HEK293 (cell line): Measurements from ENCODE around the gene AGAP5.
A peak's percentile ranks its signal among the peaks of the same experiment; 100 is the strongest.

Experiments used
- SP2 ChIP-seq: fragments of 450-650 bp; formaldehyde crosslinking; IDR thresholded peaks from 2 replicates; pipeline ENCODE4 v1.5.1; 2016; ENCODE audit warnings: missing biosample characterization, missing genetic modification characterization
- SP3 ChIP-seq: fragments of 450-650 bp; formaldehyde crosslinking; IDR thresholded peaks from 2 replicates; pipeline ENCODE4 v1.5.1; 2016; ENCODE audit warnings: missing biosample characterization, missing genetic modification characterization
- SP7 ChIP-seq: fragments of 450-650 bp; formaldehyde crosslinking; IDR thresholded peaks from 2 replicates; pipeline ENCODE4 v1.5.1; 2016; ENCODE audit warnings: missing biosample characterization, missing genetic modification characterization
- ZBTB48 ChIP-seq: fragments of 450-650 bp; formaldehyde crosslinking; IDR thresholded peaks from 2 replicates; pipeline ENCODE4 v1.5.1; 2016; ENCODE audit warnings: missing biosample characterization, missing genetic modification characterization
- ZFP37 ChIP-seq: fragments of 450-650 bp; formaldehyde crosslinking; IDR thresholded peaks from 2 replicates; pipeline ENCODE4 v1.5.1; 2016; ENCODE audit warnings: missing biosample characterization, missing genetic modification characterization
- ZNF121 ChIP-seq: fragments of 450-650 bp; formaldehyde crosslinking; IDR thresholded peaks from 2 replicates; pipeline ENCODE4 v1.5.1; 2016; ENCODE audit warnings: missing biosample characterization, missing genetic modification characterization
- ZNF174 ChIP-seq: fragments of 450-650 bp; formaldehyde crosslinking; IDR thresholded peaks from 2 replicates; pipeline ENCODE4 v1.5.0; 2017; ENCODE audit warnings: missing biosample characterization, mild to moderate bottlenecking, missing genetic modification characterization
- ZNF2 ChIP-seq: fragments of 450-650 bp; formaldehyde crosslinking; IDR thresholded peaks from 2 replicates; pipeline ENCODE4 v1.5.1; 2016; ENCODE audit warnings: missing biosample characterization, missing genetic modification characterization
- ZNF473 ChIP-seq: fragments of 450-650 bp; formaldehyde crosslinking; IDR thresholded peaks from 2 replicates; pipeline ENCODE4 v1.5.1; 2017; ENCODE audit warnings: missing biosample characterization, missing genetic modification characterization
- ZNF571 ChIP-seq: fragments of 450-650 bp; formaldehyde crosslinking; IDR thresholded peaks from 2 replicates; pipeline ENCODE4 v1.5.0; 2017; ENCODE audit warnings: missing biosample characterization, missing genetic modification characterization
- ZNF585B ChIP-seq: fragments of 450-650 bp; formaldehyde crosslinking; IDR thresholded peaks from 2 replicates; pipeline ENCODE4 v1.5.1; 2016; ENCODE audit warnings: missing biosample characterization, missing genetic modification characterization
- ZNF707 ChIP-seq: fragments of 450-650 bp; formaldehyde crosslinking; IDR thresholded peaks from 2 replicates; pipeline ENCODE4 v1.5.1; 2016; ENCODE audit warnings: missing biosample characterization, missing genetic modification characterization
- ZNF792 ChIP-seq: fragments of 450-650 bp; formaldehyde crosslinking; IDR thresholded peaks from 2 replicates; pipeline ENCODE4 v1.5.1; 2016; ENCODE audit warnings: missing biosample characterization, missing genetic modification characterization
- ZSCAN23 ChIP-seq: fragments of 450-650 bp; formaldehyde crosslinking; IDR thresholded peaks from 2 replicates; pipeline ENCODE4 v1.5.1; 2016; ENCODE audit warnings: missing biosample characterization, missing genetic modification characterization
- TF ChIP-seq, protein P1 (sequence below): fragments of 450-650 bp; formaldehyde crosslinking; IDR thresholded peaks from 2 replicates; pipeline ENCODE4 v1.5.1; 2016; ENCODE audit warnings: missing biosample characterization, missing genetic modification characterization
- TF ChIP-seq, protein P2 (sequence below): fragments of 450-650 bp; formaldehyde crosslinking; IDR thresholded peaks from 2 replicates; pipeline ENCODE4 v1.5.1; 2016; ENCODE audit warnings: missing biosample characterization, missing genetic modification characterization
- TF ChIP-seq, protein P3 (sequence below): fragments of 450-650 bp; formaldehyde crosslinking; IDR thresholded peaks from 2 replicates; pipeline ENCODE4 v1.5.1; 2016; ENCODE audit warnings: missing biosample characterization, missing genetic modification characterization, borderline replicate concordance
- TF ChIP-seq, protein P4 (sequence below): fragments of 450-650 bp; formaldehyde crosslinking; IDR thresholded peaks from 2 replicates; pipeline ENCODE4 v1.5.1; 2017; ENCODE audit warnings: missing biosample characterization, missing genetic modification characterization
- TF ChIP-seq, protein P5 (sequence below): fragments of 450-650 bp; formaldehyde crosslinking; IDR thresholded peaks from 2 replicates; pipeline ENCODE4 v1.5.1; 2016; ENCODE audit warnings: missing biosample characterization, missing genetic modification characterization
- TF ChIP-seq, protein P6 (sequence below): fragments of 450-650 bp; formaldehyde crosslinking; IDR thresholded peaks from 2 replicates; pipeline ENCODE4; 2016; ENCODE audit warnings: missing biosample characterization, missing genetic modification characterization
- TF ChIP-seq, protein P7 (sequence below): fragments of 450-650 bp; formaldehyde crosslinking; IDR thresholded peaks from 2 replicates; pipeline ENCODE4 v1.5.1; 2016; ENCODE audit warnings: missing biosample characterization, missing genetic modification characterization, borderline replicate concordance
- TF ChIP-seq, protein P8 (sequence below): fragments of 450-650 bp; formaldehyde crosslinking; IDR thresholded peaks from 2 replicates; pipeline ENCODE4 v1.5.1; 2016; ENCODE audit warnings: missing biosample characterization, missing genetic modification characterization, low read depth
- TF ChIP-seq, protein P9 (sequence below): fragments of 450-650 bp; IDR thresholded peaks from 2 replicates; pipeline ENCODE4 v1.5.1; 2018; ENCODE audit warnings: missing biosample characterization, missing genetic modification characterization

The AGAP5 gene

DNA sequence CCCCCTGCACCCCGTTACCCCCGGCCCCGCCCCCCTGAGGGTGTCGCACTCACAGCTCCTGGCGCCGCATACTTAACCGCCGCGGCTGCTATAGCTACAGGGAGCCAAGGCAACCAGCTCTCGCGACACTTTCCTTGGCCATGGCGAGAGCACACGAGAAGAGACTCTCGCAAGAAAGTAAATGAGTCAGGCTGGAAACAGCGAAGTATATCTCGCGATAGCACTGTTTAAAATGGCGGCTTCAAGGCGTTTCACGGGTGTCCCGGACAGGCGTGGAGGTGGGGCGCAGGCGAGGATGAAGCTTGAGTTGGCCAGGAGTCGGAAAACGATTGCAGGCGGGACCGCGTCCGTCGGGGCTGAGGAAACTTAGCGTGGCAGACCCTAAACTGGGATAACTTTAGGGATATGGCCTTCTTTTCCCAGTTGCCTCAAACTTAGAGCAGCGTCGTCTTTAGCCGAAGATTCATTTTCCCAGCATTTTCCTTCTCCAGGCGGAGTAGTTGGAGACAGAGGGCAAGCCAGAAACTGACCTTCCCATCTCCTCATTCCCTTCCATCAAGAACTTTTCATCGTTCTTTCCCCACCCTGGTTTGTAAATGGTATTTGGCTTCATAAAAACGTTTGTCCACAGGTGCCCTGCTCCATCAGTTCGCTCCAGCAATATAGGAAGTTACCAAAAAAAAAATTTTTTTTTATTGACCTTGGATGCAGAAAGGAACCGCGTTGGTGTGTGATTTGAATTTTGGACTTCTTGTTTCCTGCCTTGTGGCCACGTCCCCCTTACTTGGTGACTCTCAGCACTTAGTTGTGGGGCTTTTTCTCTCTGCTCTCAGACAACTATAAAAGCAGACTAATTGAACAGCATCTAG is 71.8 kb downstream of the AGAP5 start (continued):
- no peak for TF ChIP-seq ZNF473 (tag by site-specific recombination)
- TF ChIP-seq ZNF121 (tag by site-specific recombination), result no peak
- TF ChIP-seq ZNF2 (tag by site-specific recombination), result 0 out of 2 replicates have a peak, but pooled peaks have one; percentile 14
- TF ChIP-seq, protein P1, sequence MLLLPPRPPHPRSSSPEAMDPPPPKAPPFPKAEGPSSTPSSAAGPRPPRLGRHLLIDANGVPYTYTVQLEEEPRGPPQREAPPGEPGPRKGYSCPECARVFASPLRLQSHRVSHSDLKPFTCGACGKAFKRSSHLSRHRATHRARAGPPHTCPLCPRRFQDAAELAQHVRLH, result no peak
- TF ChIP-seq, protein P2, sequence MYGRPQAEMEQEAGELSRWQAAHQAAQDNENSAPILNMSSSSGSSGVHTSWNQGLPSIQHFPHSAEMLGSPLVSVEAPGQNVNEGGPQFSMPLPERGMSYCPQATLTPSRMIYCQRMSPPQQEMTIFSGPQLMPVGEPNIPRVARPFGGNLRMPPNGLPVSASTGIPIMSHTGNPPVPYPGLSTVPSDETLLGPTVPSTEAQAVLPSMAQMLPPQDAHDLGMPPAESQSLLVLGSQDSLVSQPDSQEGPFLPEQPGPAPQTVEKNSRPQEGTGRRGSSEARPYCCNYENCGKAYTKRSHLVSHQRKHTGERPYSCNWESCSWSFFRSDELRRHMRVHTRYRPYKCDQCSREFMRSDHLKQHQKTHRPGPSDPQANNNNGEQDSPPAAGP, result peak; percentile 53
- TF ChIP-seq ZBTB48 (tag by site-specific recombination), result no peak
- TF ChIP-seq, protein P3, sequence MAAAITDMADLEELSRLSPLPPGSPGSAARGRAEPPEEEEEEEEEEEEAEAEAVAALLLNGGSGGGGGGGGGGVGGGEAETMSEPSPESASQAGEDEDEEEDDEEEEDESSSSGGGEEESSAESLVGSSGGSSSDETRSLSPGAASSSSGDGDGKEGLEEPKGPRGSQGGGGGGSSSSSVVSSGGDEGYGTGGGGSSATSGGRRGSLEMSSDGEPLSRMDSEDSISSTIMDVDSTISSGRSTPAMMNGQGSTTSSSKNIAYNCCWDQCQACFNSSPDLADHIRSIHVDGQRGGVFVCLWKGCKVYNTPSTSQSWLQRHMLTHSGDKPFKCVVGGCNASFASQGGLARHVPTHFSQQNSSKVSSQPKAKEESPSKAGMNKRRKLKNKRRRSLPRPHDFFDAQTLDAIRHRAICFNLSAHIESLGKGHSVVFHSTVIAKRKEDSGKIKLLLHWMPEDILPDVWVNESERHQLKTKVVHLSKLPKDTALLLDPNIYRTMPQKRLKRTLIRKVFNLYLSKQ (tag by site-specific recombination), result no peak
- TF ChIP-seq, protein P4, sequence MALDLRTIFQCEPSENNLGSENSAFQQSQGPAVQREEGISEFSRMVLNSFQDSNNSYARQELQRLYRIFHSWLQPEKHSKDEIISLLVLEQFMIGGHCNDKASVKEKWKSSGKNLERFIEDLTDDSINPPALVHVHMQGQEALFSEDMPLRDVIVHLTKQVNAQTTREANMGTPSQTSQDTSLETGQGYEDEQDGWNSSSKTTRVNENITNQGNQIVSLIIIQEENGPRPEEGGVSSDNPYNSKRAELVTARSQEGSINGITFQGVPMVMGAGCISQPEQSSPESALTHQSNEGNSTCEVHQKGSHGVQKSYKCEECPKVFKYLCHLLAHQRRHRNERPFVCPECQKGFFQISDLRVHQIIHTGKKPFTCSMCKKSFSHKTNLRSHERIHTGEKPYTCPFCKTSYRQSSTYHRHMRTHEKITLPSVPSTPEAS, result 0 out of 2 replicates have a peak, but pooled peaks have one; percentile 19
- TF ChIP-seq ZNF174, result no peak
- no peak for TF ChIP-seq ZSCAN23 (tag by site-specific recombination)
- TF ChIP-seq, protein P5, sequence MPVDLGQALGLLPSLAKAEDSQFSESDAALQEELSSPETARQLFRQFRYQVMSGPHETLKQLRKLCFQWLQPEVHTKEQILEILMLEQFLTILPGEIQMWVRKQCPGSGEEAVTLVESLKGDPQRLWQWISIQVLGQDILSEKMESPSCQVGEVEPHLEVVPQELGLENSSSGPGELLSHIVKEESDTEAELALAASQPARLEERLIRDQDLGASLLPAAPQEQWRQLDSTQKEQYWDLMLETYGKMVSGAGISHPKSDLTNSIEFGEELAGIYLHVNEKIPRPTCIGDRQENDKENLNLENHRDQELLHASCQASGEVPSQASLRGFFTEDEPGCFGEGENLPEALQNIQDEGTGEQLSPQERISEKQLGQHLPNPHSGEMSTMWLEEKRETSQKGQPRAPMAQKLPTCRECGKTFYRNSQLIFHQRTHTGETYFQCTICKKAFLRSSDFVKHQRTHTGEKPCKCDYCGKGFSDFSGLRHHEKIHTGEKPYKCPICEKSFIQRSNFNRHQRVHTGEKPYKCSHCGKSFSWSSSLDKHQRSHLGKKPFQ, result no peak
- TF ChIP-seq SP2 (tag by site-specific recombination), result 0 out of 2 replicates have a peak, but pooled peaks have one; percentile 3
- TF ChIP-seq ZNF571 (tag by site-specific recombination), result no peak
- TF ChIP-seq ZNF792 (tag by site-specific recombination), result no peak
- TF ChIP-seq, protein P6, sequence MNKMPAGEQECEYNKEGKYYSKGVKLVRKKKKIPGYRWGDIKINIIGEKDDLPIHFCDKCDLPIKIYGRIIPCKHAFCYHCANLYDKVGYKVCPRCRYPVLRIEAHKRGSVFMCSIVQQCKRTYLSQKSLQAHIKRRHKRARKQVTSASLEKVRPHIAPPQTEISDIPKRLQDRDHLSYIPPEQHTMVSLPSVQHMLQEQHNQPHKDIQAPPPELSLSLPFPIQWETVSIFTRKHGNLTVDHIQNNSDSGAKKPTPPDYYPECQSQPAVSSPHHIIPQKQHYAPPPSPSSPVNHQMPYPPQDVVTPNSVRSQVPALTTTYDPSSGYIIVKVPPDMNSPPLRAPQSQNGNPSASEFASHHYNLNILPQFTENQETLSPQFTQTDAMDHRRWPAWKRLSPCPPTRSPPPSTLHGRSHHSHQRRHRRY (tag by site-specific recombination), result no peak
- TF ChIP-seq, protein P7, sequence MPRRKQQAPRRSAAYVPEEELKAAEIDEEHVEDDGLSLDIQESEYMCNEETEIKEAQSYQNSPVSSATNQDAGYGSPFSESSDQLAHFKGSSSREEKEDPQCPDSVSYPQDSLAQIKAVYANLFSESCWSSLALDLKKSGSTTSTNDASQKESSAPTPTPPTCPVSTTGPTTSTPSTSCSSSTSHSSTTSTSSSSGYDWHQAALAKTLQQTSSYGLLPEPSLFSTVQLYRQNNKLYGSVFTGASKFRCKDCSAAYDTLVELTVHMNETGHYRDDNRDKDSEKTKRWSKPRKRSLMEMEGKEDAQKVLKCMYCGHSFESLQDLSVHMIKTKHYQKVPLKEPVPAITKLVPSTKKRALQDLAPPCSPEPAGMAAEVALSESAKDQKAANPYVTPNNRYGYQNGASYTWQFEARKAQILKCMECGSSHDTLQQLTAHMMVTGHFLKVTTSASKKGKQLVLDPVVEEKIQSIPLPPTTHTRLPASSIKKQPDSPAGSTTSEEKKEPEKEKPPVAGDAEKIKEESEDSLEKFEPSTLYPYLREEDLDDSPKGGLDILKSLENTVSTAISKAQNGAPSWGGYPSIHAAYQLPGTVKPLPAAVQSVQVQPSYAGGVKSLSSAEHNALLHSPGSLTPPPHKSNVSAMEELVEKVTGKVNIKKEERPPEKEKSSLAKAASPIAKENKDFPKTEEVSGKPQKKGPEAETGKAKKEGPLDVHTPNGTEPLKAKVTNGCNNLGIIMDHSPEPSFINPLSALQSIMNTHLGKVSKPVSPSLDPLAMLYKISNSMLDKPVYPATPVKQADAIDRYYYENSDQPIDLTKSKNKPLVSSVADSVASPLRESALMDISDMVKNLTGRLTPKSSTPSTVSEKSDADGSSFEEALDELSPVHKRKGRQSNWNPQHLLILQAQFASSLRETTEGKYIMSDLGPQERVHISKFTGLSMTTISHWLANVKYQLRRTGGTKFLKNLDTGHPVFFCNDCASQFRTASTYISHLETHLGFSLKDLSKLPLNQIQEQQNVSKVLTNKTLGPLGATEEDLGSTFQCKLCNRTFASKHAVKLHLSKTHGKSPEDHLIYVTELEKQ (tag by site-specific recombination), result peak; percentile 52; the same call in 1 of the 2 replicates
- no peak for TF ChIP-seq ZNF707
- TF ChIP-seq SP7 (tag by site-specific recombination), result peak; percentile 54; the same call in 1 of the 2 replicates
- TF ChIP-seq ZNF585B (tag by site-specific recombination), result no peak
- peak; percentile 39; the same call in 1 of the 2 replicates for TF ChIP-seq ZFP37
- no peak for TF ChIP-seq SP3 (tag by site-specific recombination)
- TF ChIP-seq, protein P8, sequence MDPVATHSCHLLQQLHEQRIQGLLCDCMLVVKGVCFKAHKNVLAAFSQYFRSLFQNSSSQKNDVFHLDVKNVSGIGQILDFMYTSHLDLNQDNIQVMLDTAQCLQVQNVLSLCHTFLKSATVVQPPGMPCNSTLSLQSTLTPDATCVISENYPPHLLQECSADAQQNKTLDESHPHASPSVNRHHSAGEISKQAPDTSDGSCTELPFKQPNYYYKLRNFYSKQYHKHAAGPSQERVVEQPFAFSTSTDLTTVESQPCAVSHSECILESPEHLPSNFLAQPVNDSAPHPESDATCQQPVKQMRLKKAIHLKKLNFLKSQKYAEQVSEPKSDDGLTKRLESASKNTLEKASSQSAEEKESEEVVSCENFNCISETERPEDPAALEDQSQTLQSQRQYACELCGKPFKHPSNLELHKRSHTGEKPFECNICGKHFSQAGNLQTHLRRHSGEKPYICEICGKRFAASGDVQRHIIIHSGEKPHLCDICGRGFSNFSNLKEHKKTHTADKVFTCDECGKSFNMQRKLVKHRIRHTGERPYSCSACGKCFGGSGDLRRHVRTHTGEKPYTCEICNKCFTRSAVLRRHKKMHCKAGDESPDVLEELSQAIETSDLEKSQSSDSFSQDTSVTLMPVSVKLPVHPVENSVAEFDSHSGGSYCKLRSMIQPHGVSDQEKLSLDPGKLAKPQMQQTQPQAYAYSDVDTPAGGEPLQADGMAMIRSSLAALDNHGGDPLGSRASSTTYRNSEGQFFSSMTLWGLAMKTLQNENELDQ (tag by site-specific recombination), result no peak
- TF ChIP-seq, protein P9, sequence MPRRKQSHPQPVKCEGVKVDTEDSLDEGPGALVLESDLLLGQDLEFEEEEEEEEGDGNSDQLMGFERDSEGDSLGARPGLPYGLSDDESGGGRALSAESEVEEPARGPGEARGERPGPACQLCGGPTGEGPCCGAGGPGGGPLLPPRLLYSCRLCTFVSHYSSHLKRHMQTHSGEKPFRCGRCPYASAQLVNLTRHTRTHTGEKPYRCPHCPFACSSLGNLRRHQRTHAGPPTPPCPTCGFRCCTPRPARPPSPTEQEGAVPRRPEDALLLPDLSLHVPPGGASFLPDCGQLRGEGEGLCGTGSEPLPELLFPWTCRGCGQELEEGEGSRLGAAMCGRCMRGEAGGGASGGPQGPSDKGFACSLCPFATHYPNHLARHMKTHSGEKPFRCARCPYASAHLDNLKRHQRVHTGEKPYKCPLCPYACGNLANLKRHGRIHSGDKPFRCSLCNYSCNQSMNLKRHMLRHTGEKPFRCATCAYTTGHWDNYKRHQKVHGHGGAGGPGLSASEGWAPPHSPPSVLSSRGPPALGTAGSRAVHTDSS (tag by site-specific recombination), result no peak
